Memory B cell (primary cell): Measurements from ENCODE around the gene MUC5B.
"Not testable (repeated sequence)": the region's sequence is repeated elsewhere in the genome, so short reads cannot be mapped to it uniquely, and the experiment has no call there.

Experiments used
- ATAC-seq: fragments of 150-1000 bp; cut with Tn5 transposase; 2 replicates; pipeline ENCODE4 v1.10.0; 2021; ENCODE audit warnings: low read depth, mild to moderate bottlenecking, moderate library complexity
- DNase-seq, 2 donors: peaks; one replicate each; pipeline ENCODE4 v3.0.0; 2022; ENCODE audit warnings: low spot score in 2 of 2
- H3K27ac Mint-ChIP-seq: one replicate; pipeline ENCODE4 v1.8.0; 2022; ENCODE audit warnings: mild to moderate bottlenecking, moderate library complexity, mixed read lengths
- H3K27me3 Mint-ChIP-seq: one replicate; pipeline ENCODE4 v1.8.0; 2022; ENCODE audit warnings: mixed read lengths
- H3K36me3 Mint-ChIP-seq: one replicate; pipeline ENCODE4 v1.8.0; 2022; ENCODE audit warnings: mild to moderate bottlenecking, mixed read lengths
- H3K4me1 Mint-ChIP-seq: one replicate; pipeline ENCODE4 v1.8.0; 2022; ENCODE audit warnings: mixed read lengths
- H3K4me3 Mint-ChIP-seq: one replicate; pipeline ENCODE4 v1.8.0; 2022; ENCODE audit warnings: mild to moderate bottlenecking, moderate library complexity, mixed read lengths
- H3K9me3 Mint-ChIP-seq: one replicate; pipeline ENCODE4 v1.8.0; 2022; ENCODE audit warnings: mixed read lengths

The MUC5B gene

GRCh38 chr11:1234771-1235305 is 12.0 kb downstream of the MUC5B start:
- Mint-ChIP-seq H3K27me3 (peaks cover 2% of the 10 kb centered on the region), H3K4me1 (no peaks in the 10 kb centered on the region), H3K4me3 (no peak overlapping the region), H3K27ac (no peak overlapping the region), H3K9me3 (no peaks in the 10 kb centered on the region), H3K36me3 (no peaks in the 10 kb centered on the region)
- DNase-seq (no peak), ATAC-seq (no peak)

- ATAC-seq (no peak), DNase-seq (no peak)
- H3K36me3 Mint-ChIP-seq: no peaks in the 10 kb centered on the region
- H3K9me3 Mint-ChIP-seq: no peaks in the 10 kb centered on the region
- peaks cover 2% of the 10 kb centered on the region for H3K27me3 Mint-ChIP-seq
- H3K4me1 Mint-ChIP-seq: no peaks in the 10 kb centered on the region
- H3K4me3 Mint-ChIP-seq: no peak overlapping the region
- no peak overlapping the region for H3K27ac Mint-ChIP-seq
Measured at GRCh38 chr11:1235306-1235900, 12.5 kb downstream of the MUC5B start.

- H3K4me1 Mint-ChIP-seq: no peaks in the 10 kb centered on the region
- DNase-seq (no peak), ATAC-seq (no peak)
- no peaks in the 10 kb centered on the region for H3K9me3 Mint-ChIP-seq
- peaks cover 2% of the 10 kb centered on the region for H3K27me3 Mint-ChIP-seq
- H3K4me3 Mint-ChIP-seq: no peak overlapping the region
- no peaks in the 10 kb centered on the region for H3K36me3 Mint-ChIP-seq
- no peak overlapping the region for H3K27ac Mint-ChIP-seq
Measured at GRCh38 chr11:1235901-1236315, 13.0 kb downstream of the MUC5B start.

GRCh38 chr11:1236316-1237127 is 13.7 kb downstream of the MUC5B start:
- Mint-ChIP-seq H3K4me1 (no peaks in the 10 kb centered on the region), H3K27me3 (no peaks in the 10 kb centered on the region), H3K27ac (no peak overlapping the region), H3K4me3 (no peak overlapping the region), H3K9me3 (no peaks in the 10 kb centered on the region), H3K36me3 (no peaks in the 10 kb centered on the region)
- DNase-seq (no peak), ATAC-seq (no peak)

- Mint-ChIP-seq H3K27ac (no peak overlapping the region), H3K27me3 (no peaks in the 10 kb centered on the region), H3K4me3 (no peak overlapping the region), H3K9me3 (no peaks in the 10 kb centered on the region), H3K4me1 (no peaks in the 10 kb centered on the region), H3K36me3 (no peaks in the 10 kb centered on the region)
- ATAC-seq: no peak
- no peak for DNase-seq
Measured at GRCh38 chr11:1237128-1237580, 14.3 kb downstream of the MUC5B start.

GRCh38 chr11:1237851-1238250 is 15.0 kb downstream of the MUC5B start:
- Mint-ChIP-seq H3K9me3 (no peaks in the 10 kb centered on the region), H3K36me3 (no peaks in the 10 kb centered on the region), H3K27ac (no peak overlapping the region), H3K27me3 (no peaks in the 10 kb centered on the region), H3K4me3 (no peak overlapping the region), H3K4me1 (no peaks in the 10 kb centered on the region)
- DNase-seq (no peak), ATAC-seq (no peak)

- no peaks in the 10 kb centered on the region for H3K27me3 Mint-ChIP-seq
- H3K27ac Mint-ChIP-seq: no peak overlapping the region
- DNase-seq (no peak), ATAC-seq (no peak)
- H3K36me3 Mint-ChIP-seq: no peaks in the 10 kb centered on the region
- H3K4me3 Mint-ChIP-seq: no peak overlapping the region
- no peaks in the 10 kb centered on the region for H3K4me1 Mint-ChIP-seq
- no peaks in the 10 kb centered on the region for H3K9me3 Mint-ChIP-seq
Measured at GRCh38 chr11:1238767-1239595, 16.1 kb downstream of the MUC5B start.

- H3K4me3 Mint-ChIP-seq: no peak overlapping the region
- H3K27ac Mint-ChIP-seq: no peak overlapping the region
- no peaks in the 10 kb centered on the region for H3K4me1 Mint-ChIP-seq
- ATAC-seq (no peak), DNase-seq (no peak)
- no peaks in the 10 kb centered on the region for H3K27me3 Mint-ChIP-seq
- no peaks in the 10 kb centered on the region for H3K9me3 Mint-ChIP-seq
- H3K36me3 Mint-ChIP-seq: no peaks in the 10 kb centered on the region
Measured at GRCh38 chr11:1239596-1240205, 16.8 kb downstream of the MUC5B start.

- H3K27me3 Mint-ChIP-seq: no peaks in the 10 kb centered on the region
- no peak overlapping the region for H3K4me3 Mint-ChIP-seq
- no peaks in the 10 kb centered on the region for H3K36me3 Mint-ChIP-seq
- no peaks in the 10 kb centered on the region for H3K4me1 Mint-ChIP-seq
- no peak for ATAC-seq
- no peaks in the 10 kb centered on the region for H3K9me3 Mint-ChIP-seq
- H3K27ac Mint-ChIP-seq: no peak overlapping the region
- DNase-seq: no peak
Measured at GRCh38 chr11:1240771-1241170, 17.9 kb downstream of the MUC5B start.

- H3K4me3 Mint-ChIP-seq: no peak overlapping the region
- no peaks in the 10 kb centered on the region for H3K9me3 Mint-ChIP-seq
- no peaks in the 10 kb centered on the region for H3K4me1 Mint-ChIP-seq
- ATAC-seq (no peak), DNase-seq (no peak)
- no peaks in the 10 kb centered on the region for H3K27me3 Mint-ChIP-seq
- H3K27ac Mint-ChIP-seq: no peak overlapping the region
- H3K36me3 Mint-ChIP-seq: no peaks in the 10 kb centered on the region
Measured at GRCh38 chr11:1241706-1242105, 18.8 kb downstream of the MUC5B start.

GRCh38 chr11:1242289-1242688 is 19.4 kb downstream of the MUC5B start:
- Mint-ChIP-seq H3K36me3 (no peaks in the 10 kb centered on the region), H3K27ac (no peak overlapping the region), H3K4me3 (no peak overlapping the region), H3K27me3 (no peaks in the 10 kb centered on the region), H3K4me1 (no peaks in the 10 kb centered on the region), H3K9me3 (no peaks in the 10 kb centered on the region)
- ATAC-seq: no peak
- DNase-seq: no peak

GRCh38 chr11:1242751-1243150 is 19.9 kb downstream of the MUC5B start:
- ATAC-seq, H3K9me3 Mint-ChIP-seq, DNase-seq, H3K4me1 Mint-ChIP-seq, H3K4me3 Mint-ChIP-seq, H3K36me3 Mint-ChIP-seq, H3K27me3 Mint-ChIP-seq, H3K27ac Mint-ChIP-seq: not testable (repeated sequence)

- not testable (repeated sequence) for DNase-seq, H3K4me1 Mint-ChIP-seq, ATAC-seq, H3K27ac Mint-ChIP-seq, H3K9me3 Mint-ChIP-seq, H3K36me3 Mint-ChIP-seq, H3K27me3 Mint-ChIP-seq, H3K4me3 Mint-ChIP-seq
Measured at GRCh38 chr11:1243521-1243920, 20.7 kb downstream of the MUC5B start.

GRCh38 chr11:1244557-1244956 is 21.7 kb downstream of the MUC5B start:
- H3K27ac Mint-ChIP-seq, H3K4me1 Mint-ChIP-seq, DNase-seq, H3K4me3 Mint-ChIP-seq, H3K36me3 Mint-ChIP-seq, H3K27me3 Mint-ChIP-seq, ATAC-seq, H3K9me3 Mint-ChIP-seq: not testable (repeated sequence)
